GM19438 (cell line): ENCODE results near the gene ZNF763.
"Not testable (repeated sequence)": the region's sequence is repeated elsewhere in the genome, so short reads cannot be mapped to it uniquely, and the experiment has no call there.

Experiments used
- ATAC-seq: cut with Tn5 transposase; IDR thresholded peaks from one replicate; pipeline ENCODE4 v1.9.1; 2021; ENCODE audit warnings: low read depth; ENCODE audit not compliant: unreplicated experiment

The ZNF763 gene

GRCh38 chr19:11970174-11970573 is 5.3 kb downstream of the ZNF763 start:
- no peak for ATAC-seq

- no peak for ATAC-seq
Observed at GRCh38 chr19:11971041-11971440, 6.2 kb downstream of the ZNF763 start.

- ATAC-seq, result no peak
Observed at GRCh38 chr19:11973019-11973810, 8.4 kb downstream of the ZNF763 start.

GRCh38 chr19:11978492-11979100 is 13.8 kb downstream of the ZNF763 start:
- ATAC-seq, result no peak

- ATAC-seq, result no peak
Observed at GRCh38 chr19:11979527-11979926, 14.7 kb downstream of the ZNF763 start.

GRCh38 chr19:11982526-11982925 is 17.7 kb downstream of the ZNF763 start:
- no peak for ATAC-seq

- no peak for ATAC-seq
Observed at GRCh38 chr19:11984986-11985385, 20.1 kb downstream of the ZNF763 start.

GRCh38 chr19:11986754-11987153 is 21.9 kb downstream of the ZNF763 start:
- ATAC-seq, result no peak

- ATAC-seq, result peak; percentile 70
Observed at GRCh38 chr19:11987405-11988281, 22.8 kb downstream of the ZNF763 start.

GRCh38 chr19:11989112-11989456 is 24.2 kb downstream of the ZNF763 start:
- ATAC-seq, result no peak

- ATAC-seq, result not testable (repeated sequence)
Observed at GRCh38 chr19:11991921-11992320, 27.1 kb downstream of the ZNF763 start.

- ATAC-seq, result no peak
Observed at GRCh38 chr19:11995174-11995573, 30.3 kb downstream of the ZNF763 start.

- no peak for ATAC-seq
Observed at GRCh38 chr19:12000152-12000981, 35.5 kb downstream of the ZNF763 start.

- ATAC-seq, result no peak
Observed at GRCh38 chr19:12015015-12015752, 50.3 kb downstream of the ZNF763 start.

- ATAC-seq, result no peak
Observed at GRCh38 chr19:12015753-12016116, 50.9 kb downstream of the ZNF763 start.
